ENCODE results near the gene TLX3.

Gene TLX3

DNA sequence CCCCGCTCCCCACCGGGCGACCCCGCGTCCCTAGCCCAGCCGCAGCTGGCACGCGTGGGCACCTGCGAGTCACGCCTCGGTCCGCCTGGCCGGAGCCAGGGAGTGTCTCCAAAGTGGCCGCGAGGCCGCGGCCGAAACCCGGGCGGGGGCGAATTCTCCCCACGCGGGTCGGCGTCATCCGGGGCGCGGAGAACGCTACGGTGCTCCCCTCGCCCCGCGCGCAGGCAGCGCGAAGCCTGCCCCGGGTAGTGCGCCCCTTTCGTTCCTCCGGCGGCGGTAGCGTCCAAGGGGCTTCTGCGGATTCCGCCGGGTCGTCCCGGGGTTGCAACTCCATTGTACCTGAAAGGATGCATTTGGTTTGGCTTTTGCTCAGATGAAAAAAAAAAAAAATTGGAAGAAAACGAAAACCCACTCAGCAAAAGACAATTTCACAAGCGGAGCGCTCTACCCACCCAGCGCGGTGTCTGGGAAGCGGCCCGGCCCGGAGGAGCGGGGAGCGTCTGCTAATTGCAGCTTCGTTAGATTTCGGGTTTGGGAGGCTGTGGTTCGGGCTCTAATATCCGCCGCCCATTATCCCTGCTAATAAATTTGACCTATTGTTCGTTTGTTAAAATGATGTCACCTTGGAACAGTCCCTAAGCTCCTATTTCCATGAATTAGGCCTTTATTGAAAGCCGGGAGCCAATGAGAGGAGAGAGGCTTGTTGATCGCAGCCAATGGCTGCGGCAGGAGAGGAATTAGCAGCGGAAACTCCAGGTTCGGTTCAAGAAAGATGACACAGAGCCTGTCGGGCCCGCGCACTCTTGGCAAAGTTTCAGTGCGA is at the start of gene TLX3:
TLX3 (plus strand) TSS at position 796 of the 823 bp plus-strand sequence. CDS start 118 bp downstream, outside the sequence.
- no peak within 1 kb of the TSS for H3K4me3 ChIP-seq (ENCODE audit: low read depth, low read length)
- TF ChIP-seq, protein P1, sequence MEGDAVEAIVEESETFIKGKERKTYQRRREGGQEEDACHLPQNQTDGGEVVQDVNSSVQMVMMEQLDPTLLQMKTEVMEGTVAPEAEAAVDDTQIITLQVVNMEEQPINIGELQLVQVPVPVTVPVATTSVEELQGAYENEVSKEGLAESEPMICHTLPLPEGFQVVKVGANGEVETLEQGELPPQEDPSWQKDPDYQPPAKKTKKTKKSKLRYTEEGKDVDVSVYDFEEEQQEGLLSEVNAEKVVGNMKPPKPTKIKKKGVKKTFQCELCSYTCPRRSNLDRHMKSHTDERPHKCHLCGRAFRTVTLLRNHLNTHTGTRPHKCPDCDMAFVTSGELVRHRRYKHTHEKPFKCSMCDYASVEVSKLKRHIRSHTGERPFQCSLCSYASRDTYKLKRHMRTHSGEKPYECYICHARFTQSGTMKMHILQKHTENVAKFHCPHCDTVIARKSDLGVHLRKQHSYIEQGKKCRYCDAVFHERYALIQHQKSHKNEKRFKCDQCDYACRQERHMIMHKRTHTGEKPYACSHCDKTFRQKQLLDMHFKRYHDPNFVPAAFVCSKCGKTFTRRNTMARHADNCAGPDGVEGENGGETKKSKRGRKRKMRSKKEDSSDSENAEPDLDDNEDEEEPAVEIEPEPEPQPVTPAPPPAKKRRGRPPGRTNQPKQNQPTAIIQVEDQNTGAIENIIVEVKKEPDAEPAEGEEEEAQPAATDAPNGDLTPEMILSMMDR (IDR thresholded peaks at IDR 0.05; ENCODE audit: borderline replicate concordance, insufficient read depth, low read depth, low read length): no peak

DNA sequence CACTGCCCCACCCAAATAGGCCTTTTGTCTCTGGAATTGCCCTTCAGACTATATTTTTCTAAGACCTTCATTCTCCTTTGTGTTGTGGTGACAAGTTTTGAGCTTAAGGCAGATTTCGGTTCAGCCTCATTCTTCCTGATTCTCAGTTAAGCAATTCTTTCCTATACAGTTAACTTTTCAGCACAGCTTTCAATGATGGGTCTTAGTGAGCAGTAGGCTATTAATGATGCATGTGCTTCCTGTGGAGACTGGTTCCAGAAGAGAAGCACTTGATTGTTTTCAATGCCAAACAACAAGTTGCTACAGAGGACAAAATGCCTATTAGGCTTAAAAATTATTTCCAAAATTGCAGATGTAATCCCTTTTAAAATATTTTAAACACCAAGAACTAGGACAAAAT is 47.7 kb upstream of the TLX3 start:
- TF ChIP-seq, protein P1 (IDR thresholded peaks at IDR 0.05; ENCODE audit: borderline replicate concordance, insufficient read depth, low read depth, low read length): no peak
- no peak overlapping the region for H3K4me3 ChIP-seq (ENCODE audit: low read depth, low read length)

DNA sequence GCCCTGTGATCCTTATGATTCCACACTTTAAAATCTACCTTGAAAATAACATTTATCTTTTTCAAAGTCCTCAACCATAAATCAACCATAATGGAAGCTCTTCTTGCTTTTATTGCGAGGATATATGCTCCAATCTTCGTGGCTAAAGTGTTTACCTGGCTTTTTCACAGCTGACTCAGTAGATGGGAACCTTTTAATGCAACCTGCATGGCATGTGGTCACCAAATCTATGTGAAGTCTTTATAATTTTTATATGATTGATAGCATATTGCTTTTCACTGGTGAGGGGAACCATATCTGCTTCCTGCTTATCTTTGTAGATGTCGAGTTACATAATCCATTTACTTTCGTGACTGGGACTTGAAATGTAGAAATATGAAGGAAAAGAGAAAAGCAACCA is 47.1 kb upstream of the TLX3 start:
- no peak overlapping the region for H3K4me3 ChIP-seq (ENCODE audit: low read depth, low read length)
- TF ChIP-seq, protein P1 (IDR thresholded peaks at IDR 0.05; ENCODE audit: borderline replicate concordance, insufficient read depth, low read depth, low read length): no peak

DNA sequence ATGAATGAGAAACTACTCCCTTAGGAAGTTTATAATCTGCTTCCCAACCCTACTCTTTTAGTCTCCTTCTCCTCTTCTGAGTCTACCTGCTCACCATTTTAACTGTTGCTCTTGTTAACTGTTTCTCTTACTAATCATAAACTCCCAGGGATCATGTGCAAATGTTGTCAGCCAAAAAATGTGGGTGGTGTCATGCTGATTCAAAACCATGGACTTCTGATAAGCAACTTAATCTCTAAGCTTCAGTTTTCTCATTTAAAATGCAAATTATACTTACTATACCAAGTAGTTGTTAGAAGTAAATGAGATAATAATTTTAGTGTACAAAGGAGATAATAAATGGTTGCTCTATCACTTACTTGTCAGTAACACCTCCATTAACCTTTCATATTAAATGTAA is 45.9 kb upstream of the TLX3 start:
- H3K4me3 ChIP-seq (ENCODE audit: low read depth, low read length): no peak overlapping the region
- TF ChIP-seq, protein P1 (IDR thresholded peaks at IDR 0.05; ENCODE audit: borderline replicate concordance, insufficient read depth, low read depth, low read length): no peak

DNA sequence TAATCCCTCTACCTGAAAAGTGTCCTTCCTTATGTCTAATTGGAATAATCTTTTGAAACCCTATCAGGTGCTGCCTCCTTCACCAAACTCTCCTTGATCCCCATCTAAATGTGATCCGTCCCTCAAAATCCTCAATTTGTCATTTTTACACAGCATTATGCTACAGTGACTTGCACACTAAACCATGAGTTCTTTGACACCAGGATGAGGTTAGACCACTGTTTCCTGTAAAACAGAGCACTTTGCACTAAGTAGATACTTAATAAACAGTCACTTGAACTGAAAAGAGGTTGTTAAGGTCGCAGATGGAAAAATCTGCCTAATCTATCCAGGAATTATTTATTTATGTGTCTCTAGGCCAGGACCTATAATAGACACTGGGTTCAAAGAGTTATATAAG is 44.2 kb upstream of the TLX3 start:
- TF ChIP-seq, protein P1 (IDR thresholded peaks at IDR 0.05; ENCODE audit: borderline replicate concordance, insufficient read depth, low read depth, low read length): no peak

DNA sequence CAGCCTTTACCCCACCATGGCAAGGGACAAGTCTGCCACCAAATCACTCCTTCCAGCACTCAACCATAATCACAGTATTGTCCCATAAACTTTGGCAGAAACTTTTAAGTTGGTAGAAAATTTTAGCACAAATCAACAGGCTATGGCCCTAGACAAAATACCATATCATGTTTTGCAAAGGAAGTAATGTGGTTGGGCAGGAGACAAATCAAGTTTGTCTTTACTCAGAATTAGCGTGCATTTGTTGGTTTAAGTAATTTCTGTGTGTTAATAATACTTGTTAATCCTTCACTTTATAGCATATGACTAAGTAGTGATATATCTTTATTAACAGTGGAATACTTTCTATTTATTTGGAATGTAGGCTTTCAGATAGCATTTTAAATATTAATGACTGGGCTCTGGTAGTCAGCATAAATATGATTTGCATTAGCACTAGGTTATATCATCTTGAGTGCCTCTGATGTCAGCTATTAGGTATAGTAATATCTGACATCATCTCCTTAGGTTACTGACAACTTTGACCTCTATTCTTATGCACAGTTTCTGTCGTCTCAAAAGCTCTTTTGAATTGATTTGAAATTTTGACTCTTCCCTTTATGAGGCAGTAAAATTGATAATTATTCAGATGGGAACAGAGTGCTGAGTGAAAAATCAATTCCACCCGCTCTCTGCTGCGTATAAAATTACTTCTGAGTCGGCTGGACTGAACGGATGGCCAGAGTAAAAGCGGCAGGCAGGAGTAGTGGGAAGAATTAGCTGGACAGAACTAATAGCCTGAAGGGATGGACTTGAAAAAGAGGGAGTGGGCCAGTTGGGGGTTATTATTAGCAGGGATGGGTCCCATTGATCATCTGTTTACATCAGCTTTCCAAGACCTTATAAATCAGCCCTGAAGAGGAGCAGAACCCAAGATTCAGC is 40.1 kb upstream of the TLX3 start:
- TF ChIP-seq, protein P1 (IDR thresholded peaks at IDR 0.05; ENCODE audit: borderline replicate concordance, insufficient read depth, low read depth, low read length): no peak
- no peak overlapping the region for H3K4me3 ChIP-seq (ENCODE audit: low read depth, low read length)

More for the DNA sequence above, 44.2 kb upstream of the TLX3 start:
- no peak overlapping the region for H3K4me3 ChIP-seq (ENCODE audit: low read depth, low read length)

All from GM12875 (cell line).